Mucosa of rectum (tissue), 2 donors: ENCODE results near the gene PEX7.
"Not testable (repeated sequence)": the region's sequence is repeated elsewhere in the genome, so short reads cannot be mapped to it uniquely, and the experiment has no call there.

Experiments
- H3K27ac ChIP-seq, 2 donors: one replicate each; pipeline ENCODE4 v1.7.0; 2013; ENCODE audit warnings: inconsistent platforms in 2 of 2, low read depth in 2 of 2, low read length in 2 of 2
- H3K27me3 ChIP-seq, 2 donors: one replicate each; pipeline ENCODE4 v1.7.0; 2013; ENCODE audit warnings: low read length in 2 of 2; ENCODE audit not compliant: control insufficient read depth in 2 of 2, insufficient read depth in 2 of 2
- H3K36me3 ChIP-seq, 2 donors: one replicate each; pipeline ENCODE4 v1.7.0; 2013; ENCODE audit warnings: low read length in 2 of 2; ENCODE audit not compliant: control insufficient read depth in 2 of 2, insufficient read depth in 2 of 2
- H3K4me1 ChIP-seq, 2 donors: one replicate each; pipeline ENCODE4 v1.7.0; 2013; ENCODE audit warnings: low read length in 2 of 2, mild to moderate bottlenecking in 1 of 2; ENCODE audit not compliant: control insufficient read depth in 2 of 2, insufficient read depth in 2 of 2
- H3K4me3 ChIP-seq, 2 donors: one replicate each; pipeline ENCODE4 v1.7.0; 2013; ENCODE audit warnings: low read length in 2 of 2
- H3K9ac ChIP-seq, 2 donors: one replicate each; pipeline ENCODE4 v1.7.0; 2013; ENCODE audit warnings: low read length in 2 of 2, low read depth in 1 of 2, mild to moderate bottlenecking in 1 of 2
- H3K9me3 ChIP-seq, 2 donors: one replicate each; pipeline ENCODE4 v1.7.0; 2013; ENCODE audit warnings: low read length in 2 of 2; ENCODE audit not compliant: control insufficient read depth in 2 of 2
- donor health status: healthy.
- donor health status: Normal muscosa, but diverticular disease.

Gene PEX7

GRCh38 chr6:136864676-136865075 lies 42.3 kb downstream of the PEX7 start:
- no peak overlapping the region for H3K4me3 ChIP-seq

GRCh38 chr6:136866872-136867416 lies 44.6 kb downstream of the PEX7 start:
- Histone ChIP-seq H3K27ac (no peak overlapping the region), H3K9me3 (no peaks in the 10 kb centered on the region), H3K27me3 (no peaks in the 10 kb centered on the region), H3K36me3 (no peaks in the 10 kb centered on the region), H3K9ac (no peak overlapping the region), H3K4me1 (peaks cover 0 to 4% of the 10 kb centered on the region in 2 donors), H3K4me3 (no peak overlapping the region)

More at GRCh38 chr6:136864676-136865075, 42.3 kb downstream of the PEX7 start:
- Histone ChIP-seq H3K9me3 (no peaks in the 10 kb centered on the region), H3K27ac (no peak overlapping the region), H3K9ac (no peak overlapping the region), H3K4me1 (peaks cover 0 to 4% of the 10 kb centered on the region in 2 donors), H3K27me3 (no peaks in the 10 kb centered on the region), H3K36me3 (no peaks in the 10 kb centered on the region)

DNA sequence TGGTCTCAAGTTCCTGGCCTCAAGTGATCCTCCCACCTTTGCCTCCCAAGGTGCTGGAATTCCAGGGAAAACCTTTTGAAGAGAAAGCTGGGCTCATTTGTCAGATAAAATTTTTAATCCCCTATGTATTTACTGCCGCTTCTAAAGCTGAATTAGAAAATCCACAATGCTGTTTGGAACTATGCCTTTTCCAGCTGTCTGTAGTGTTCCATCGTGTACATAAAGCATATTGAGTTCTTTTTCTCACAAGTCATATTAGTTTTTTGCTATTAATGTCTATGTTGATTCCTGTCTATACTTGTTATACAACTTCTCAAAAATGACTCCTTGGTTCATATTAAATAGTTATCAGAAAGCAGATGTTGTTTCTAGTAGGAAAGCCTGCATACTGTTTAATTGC lies 47.1 kb downstream of the PEX7 start:
- no peak overlapping the region for H3K27ac ChIP-seq
- H3K4me3 ChIP-seq = no peak overlapping the region
- no peaks in the 10 kb centered on the region for H3K27me3 ChIP-seq
- no peak overlapping the region for H3K9ac ChIP-seq
- H3K36me3 ChIP-seq = peaks cover 7 to 9% of the 10 kb centered on the region in 2 donors
- H3K9me3 ChIP-seq = peaks cover 7 to 9% of the 10 kb centered on the region in 2 donors
- H3K4me1 ChIP-seq = peaks cover 0 to 4% of the 10 kb centered on the region in 2 donors

- Histone ChIP-seq H3K9me3 (peaks cover 7 to 9% of the 10 kb centered on the region in 2 donors), H3K9ac (no peak overlapping the region), H3K27me3 (no peaks in the 10 kb centered on the region), H3K4me1 (no peaks in the 10 kb centered on the region), H3K36me3 (peaks cover 7 to 9% of the 10 kb centered on the region in 2 donors), H3K27ac (no peak overlapping the region), H3K4me3 (no peak overlapping the region)
Measured at GRCh38 chr6:136873748-136874147, 51.4 kb downstream of the PEX7 start.

- not testable (repeated sequence) for H3K9ac ChIP-seq, H3K27ac ChIP-seq, H3K27me3 ChIP-seq, H3K9me3 ChIP-seq, H3K4me1 ChIP-seq, H3K4me3 ChIP-seq, H3K36me3 ChIP-seq
Measured at GRCh38 chr6:136876469-136876868, 54.1 kb downstream of the PEX7 start.

DNA sequence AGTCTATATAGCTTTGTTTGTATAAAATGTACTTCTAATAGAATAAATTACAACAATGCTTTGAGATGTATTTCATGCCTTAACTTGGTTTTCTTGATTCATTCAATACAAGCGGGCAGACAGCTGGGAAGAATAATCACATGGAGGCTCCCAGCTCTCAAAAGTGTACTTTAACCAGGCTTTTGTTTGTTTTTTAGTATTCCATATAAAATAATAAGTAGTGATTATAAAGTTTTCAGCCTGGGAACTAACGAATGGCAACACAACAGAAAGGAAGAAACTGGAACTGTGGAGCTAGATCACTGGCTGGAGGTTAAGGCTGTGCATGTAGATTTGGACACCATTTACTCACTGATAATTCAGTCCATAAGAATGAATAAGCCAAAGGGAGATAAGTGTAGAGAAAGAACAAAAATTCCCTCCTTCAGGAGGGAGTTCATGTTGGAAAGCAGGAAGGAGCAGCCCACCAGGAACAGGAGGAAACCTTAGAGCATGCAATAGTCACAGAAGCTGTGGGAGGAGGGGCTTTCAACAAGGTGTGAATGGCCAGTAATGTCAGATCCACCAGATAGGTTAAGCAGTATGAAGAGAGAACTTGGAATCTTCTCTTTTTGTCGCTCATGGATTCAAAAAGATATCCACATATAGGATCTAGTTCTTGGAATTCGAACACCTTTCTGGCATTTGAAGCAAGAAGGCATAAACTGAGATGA lies 58.5 kb downstream of the PEX7 start:
- Histone ChIP-seq H3K4me3 (no peak overlapping the region), H3K27ac (no peak overlapping the region), H3K9me3 (no peaks in the 10 kb centered on the region), H3K27me3 (no peaks in the 10 kb centered on the region), H3K36me3 (no peaks in the 10 kb centered on the region), H3K4me1 (peaks cover 0 to 4% of the 10 kb centered on the region in 2 donors), H3K9ac (no peak overlapping the region)

GRCh38 chr6:136886091-136886490 lies 63.7 kb downstream of the PEX7 start:
- Histone ChIP-seq H3K9ac (no peak overlapping the region), H3K36me3 (no peaks in the 10 kb centered on the region), H3K4me1 (peaks cover 0 to under 1% of the 10 kb centered on the region in 2 donors), H3K4me3 (no peak overlapping the region), H3K27ac (no peak overlapping the region), H3K27me3 (no peaks in the 10 kb centered on the region), H3K9me3 (no peaks in the 10 kb centered on the region)

DNA sequence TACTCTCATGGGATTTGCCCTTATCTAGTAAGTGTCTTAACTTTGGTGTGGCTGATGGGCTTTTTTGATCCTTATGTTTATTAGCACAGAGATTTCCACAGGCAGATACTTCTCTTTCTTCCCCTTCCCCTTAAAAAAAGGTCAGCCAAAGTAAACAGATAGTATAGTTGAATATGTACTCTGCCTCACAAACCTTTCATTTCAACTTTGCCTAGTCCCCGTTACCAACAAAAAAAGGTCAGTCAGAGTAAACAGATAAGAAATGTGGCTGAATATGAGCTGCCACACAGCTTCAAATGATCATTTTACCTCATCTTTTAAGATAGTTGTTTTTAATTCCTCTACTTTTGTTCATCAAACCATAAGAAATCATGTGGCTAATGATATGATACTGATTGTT lies 65.6 kb downstream of the PEX7 start:
- Histone ChIP-seq H3K27ac (no peak overlapping the region), H3K36me3 (no peaks in the 10 kb centered on the region), H3K4me3 (no peak overlapping the region), H3K4me1 (no peaks in the 10 kb centered on the region), H3K27me3 (no peaks in the 10 kb centered on the region), H3K9ac (no peak overlapping the region), H3K9me3 (no peaks in the 10 kb centered on the region)

- Histone ChIP-seq H3K27me3 (no peaks in the 10 kb centered on the region), H3K36me3 (peaks cover 0 to 3% of the 10 kb centered on the region in 2 donors), H3K4me1 (no peaks in the 10 kb centered on the region), H3K27ac (no peak overlapping the region), H3K9me3 (no peaks in the 10 kb centered on the region), H3K4me3 (no peak overlapping the region), H3K9ac (no peak overlapping the region)
Measured at GRCh38 chr6:136889271-136890193, 67.1 kb downstream of the PEX7 start.
